Right renal cortex interstitium (tissue), 3 donors: ENCODE measurements around the gene RAI2. TPM values are rescaled to one million over a fixed set of nuclear protein-coding genes. Genes with fewer than 3 reads are reported as not detected.

Experiments used
- DNase-seq, 3 donors: peaks; one replicate each; pipeline ENCODE4 v3.0.0-alpha.2; 2013; ENCODE audit warnings: low read depth in 3 of 3, low spot score in 2 of 3
- polyA plus RNA-seq, 3 donors: library from polyadenylated mRNA; unstranded; fragments of 120-200 nt; gene quantifications; one replicate each; pipeline ENCODE4 v1.2.1, GENCODE V29; 2013; ENCODE audit not compliant: insufficient read length in 3 of 3

The RAI2 gene
- polyA plus RNA-seq, 3 donors = 11.5 to 13.0 (median 11.8) TPM

DNA sequence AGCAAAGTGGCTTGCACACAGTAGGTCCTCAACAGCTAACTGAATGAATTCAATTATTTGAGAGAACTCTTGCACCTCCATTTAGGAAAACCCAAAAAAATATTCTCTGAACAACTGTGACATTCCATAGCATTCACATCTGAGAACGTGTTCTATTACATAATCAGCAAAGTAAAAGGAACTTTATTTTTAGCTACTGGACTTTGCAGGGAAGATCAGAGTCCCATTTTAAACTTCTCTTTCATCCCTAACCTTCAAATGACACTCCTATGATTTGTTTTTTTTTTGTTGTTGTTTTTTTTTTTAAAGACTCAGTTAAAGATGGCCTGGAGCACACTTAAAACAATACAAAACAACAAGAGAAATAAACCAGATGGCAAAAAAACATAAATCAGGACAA, 30.9 kb downstream of the RAI2 start:
- no peak for DNase-seq

- no peak for DNase-seq
These were observed 31.5 kb downstream of the RAI2 start for GRCh38 chrX:17829566-17829965.

DNA sequence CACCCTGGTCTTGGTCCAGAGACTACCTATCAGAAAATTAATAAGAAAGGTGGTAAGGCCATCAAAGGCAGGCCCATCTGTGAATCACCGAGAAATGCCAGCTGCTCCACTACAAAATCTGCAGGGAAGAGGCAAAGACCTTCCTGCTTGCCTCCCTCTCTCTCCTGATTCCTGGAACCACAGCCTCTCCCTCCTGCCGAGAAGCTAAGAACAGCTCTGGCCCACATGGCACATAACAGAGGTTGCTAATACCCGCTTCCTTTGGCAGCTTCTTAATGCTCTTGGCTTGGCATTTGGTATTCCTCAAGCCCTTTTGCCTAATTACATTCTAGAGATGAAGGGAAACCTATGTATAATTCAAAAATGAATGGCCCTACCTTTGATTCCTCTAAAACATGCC, 32.9 kb downstream of the RAI2 start:
- DNase-seq = no peak

DNA sequence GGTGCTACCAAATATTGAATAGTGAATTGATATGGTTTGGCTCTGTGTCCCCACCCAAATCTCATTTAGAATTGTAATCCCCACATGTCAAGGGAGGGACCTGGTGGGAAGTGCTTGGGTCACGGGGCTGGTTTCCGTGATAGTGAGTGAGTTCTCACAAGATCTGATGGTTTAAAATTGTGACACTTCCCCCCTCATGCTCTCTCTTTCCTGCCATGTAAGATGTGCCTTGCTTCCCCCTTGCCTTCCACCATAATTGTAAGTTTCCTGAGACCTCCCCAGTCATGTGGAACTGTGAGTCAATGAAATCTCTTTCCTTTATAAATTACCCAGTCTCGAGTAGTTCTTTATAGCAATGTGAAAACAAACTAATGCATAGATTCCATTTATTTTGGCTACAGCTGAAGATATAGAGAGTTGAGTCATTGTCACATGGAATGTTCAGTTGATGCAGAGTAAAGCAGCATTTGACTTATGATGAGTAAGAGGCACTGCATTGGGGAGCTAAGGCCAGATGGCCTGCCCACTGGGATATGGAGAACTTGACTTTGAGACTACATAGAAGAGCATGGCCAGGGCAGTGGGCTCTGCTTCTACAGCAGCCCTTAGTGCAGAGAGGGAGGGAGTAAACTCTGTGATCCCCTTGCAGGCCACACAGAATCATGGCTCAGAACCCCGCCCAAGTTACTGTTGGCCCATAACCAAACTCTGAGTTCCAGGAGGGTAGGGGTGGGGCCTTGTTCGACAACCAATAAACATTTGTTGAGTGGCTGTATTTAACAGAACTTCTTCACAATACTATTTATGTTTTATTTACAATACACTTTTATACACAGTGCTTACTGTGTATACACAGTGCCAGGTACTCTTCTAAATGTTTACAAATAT, 34.2 kb downstream of the RAI2 start:
- DNase-seq = no peak

DNA sequence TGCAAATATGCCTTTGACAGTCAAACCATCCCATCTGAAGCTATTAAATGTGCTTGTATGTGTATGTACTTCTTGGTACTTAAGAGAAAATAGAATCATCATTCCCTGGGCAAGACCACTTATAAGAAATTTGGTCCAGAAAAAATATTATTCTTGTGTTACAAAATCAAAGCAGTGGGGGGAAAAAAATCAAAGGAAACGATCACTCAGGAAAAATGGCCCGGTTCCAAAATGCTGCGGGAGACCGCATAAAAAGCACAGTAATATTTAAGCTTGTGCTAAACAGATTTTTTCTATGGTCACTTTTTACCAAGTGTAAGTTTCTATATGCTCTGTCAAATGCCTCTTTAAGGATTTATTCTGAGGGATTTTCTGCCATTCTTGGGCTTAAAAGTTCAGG, 36.1 kb downstream of the RAI2 start:
- no peak for DNase-seq

- DNase-seq = no peak
These were observed 38.7 kb downstream of the RAI2 start for GRCh38 chrX:17822351-17822750.

GRCh38 chrX:17820100-17820499, 41.0 kb downstream of the RAI2 start:
- DNase-seq = no peak

DNA sequence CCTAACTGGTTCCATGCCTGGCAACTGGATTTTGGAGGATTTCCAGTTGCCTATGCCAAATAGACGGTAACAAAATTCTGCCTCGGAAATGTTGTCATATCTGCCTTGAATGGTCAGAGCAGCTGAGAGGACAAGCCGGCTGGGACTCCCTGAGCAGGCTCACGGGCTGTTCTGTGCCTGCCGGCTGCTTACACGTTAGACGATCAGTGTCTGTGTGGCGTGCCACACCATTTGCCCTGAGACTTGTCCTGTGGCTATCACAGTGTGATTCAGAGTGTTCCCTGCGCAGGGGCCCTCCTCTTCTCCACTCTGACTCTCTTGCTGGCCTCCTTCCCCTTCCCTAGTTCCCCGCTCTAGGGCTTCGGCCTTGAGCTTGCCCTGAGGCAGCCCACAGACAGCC, 42.4 kb downstream of the RAI2 start:
- no peak for DNase-seq

GRCh38 chrX:17817251-17817650, 43.8 kb downstream of the RAI2 start:
- DNase-seq = no peak

DNA sequence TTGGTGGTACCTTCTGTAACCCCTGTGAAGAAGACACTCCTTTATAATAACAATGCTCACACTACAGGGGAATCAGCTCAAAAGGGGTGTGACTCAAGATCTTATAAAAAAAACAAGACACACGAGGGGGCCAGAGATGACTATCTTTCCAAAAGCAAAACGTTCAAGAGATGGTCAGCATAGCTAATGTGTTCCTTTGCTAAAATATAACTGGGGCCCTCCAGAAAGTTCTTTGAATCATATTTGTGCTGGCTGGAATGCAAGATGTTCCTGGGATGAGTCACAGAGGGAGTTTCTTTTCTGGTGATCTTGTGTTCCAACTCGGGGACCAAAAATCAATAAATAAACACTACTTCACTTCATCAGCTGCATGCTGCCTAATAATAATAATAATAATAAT, 46.5 kb downstream of the RAI2 start:
- DNase-seq = no peak

DNA sequence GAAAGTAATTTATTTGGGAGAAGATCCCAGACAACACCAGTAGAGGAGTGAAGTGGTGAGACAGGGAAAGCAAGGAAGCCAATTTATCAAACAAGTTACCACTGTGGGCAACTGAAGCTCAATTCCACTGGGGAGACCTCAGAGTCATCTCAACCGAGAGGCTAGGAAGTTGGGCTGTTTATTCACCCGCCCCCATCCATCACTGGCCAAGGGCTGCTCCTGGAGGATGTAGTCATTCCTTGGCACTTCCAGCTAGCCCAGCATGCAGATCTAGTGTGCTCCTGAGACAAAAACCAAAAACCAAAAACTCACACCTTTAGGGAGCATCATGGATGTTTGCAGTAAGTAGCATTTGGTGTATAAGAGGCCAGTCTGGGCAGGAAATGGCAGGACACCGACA, 47.0 kb downstream of the RAI2 start:
- no peak for DNase-seq

GRCh38 chrX:17813277-17813676, 47.8 kb downstream of the RAI2 start:
- no peak for DNase-seq

DNA sequence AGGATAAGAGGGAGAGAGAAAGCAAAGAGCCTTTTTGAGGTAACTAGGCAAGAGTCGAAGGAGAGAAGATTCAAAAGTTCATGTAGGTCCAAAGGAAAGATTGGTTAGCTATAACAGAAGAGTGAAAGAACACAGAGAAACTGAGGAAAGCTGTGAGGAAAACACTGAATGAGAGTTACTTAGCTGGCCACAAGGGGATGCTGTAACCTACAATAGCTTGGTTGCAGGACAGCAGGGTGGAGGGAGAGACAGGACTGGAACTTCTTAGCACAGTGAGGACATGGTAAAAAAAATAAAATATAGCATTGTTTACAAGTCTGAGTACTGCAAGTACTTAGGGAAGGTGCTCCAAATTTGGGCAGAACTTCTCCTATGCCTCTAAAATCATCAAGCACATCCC, 48.3 kb downstream of the RAI2 start:
- DNase-seq = no peak

DNA sequence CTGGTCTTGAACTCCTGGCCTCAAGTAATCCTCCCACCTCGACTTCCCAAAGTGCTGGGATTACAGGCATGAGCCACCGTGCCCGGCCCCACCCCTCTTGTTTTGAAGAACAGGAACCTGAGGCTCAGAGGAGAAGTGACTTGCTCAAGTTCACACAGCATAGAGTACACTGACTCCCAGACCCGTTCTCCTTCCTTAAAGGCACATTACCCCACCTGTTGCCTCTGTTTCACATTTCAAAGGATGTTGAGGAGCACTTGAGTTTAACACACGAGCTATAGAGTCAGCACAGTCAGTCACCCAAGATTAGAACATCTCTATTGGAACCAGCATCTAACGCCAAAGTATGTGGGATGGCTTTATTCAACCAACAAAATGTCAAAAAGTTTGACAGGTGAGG, 51.1 kb downstream of the RAI2 start:
- no peak for DNase-seq

- no peak for DNase-seq
These were observed 51.8 kb downstream of the RAI2 start for GRCh38 chrX:17809273-17809672.

DNA sequence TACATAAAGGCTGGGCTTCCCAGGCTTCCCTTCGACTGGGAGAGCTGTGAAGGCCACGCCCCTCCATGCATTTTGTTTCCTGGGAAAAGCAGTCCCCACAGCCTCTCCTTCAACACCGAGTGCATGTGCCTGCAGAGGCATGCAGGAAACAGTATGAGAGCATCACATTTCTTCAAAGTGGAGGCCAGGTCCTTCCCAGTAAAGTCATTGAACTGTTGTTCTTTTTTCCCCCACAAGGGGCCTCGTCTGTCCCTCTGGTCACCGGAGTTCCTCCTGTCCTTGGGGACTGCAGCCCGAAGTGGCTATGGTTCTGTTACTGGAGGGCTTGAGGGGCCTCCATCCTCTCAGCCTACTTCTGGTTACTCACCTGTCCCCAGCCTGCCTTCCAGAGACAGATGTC, 56.0 kb downstream of the RAI2 start:
- DNase-seq = no peak

DNA sequence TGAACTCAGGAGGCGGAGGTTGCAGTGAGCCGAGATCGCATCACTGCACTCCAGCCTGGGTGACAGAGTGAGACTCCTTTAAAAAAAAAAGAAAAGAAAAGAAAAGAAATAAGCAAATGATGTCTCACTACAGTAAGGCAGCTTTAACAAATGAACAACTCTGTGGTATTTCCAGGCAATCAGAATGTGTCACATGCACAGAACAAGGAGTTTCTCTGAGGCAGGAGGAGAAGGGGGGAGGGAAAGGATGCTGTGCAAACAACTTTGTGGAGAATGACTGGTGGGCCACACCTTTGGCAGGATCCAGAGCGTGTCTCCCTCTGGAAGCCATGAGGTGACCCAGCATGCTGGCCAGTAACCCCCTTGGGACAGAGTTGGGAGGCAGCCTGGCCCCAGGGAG, 57.6 kb downstream of the RAI2 start:
- no peak for DNase-seq

DNA sequence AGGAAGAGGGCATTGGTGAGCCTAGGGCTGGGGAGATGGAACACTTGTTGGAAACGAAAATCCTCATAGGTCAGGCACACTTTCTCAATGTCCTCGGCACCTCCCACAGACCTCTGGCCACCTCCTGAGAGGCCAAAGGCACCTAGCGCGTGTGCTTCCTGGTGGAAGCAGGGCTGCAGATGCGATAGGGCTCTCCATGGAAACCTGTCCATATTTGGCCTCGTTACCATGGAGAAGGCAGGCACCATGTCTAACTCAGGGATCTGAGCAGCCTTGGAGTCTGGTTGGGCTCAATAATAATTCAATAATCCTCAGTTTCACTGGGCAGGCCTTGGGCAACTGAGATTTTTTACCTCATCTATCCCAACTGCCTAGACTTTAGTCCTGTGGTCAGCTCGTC, 58.3 kb downstream of the RAI2 start:
- no peak for DNase-seq

DNA sequence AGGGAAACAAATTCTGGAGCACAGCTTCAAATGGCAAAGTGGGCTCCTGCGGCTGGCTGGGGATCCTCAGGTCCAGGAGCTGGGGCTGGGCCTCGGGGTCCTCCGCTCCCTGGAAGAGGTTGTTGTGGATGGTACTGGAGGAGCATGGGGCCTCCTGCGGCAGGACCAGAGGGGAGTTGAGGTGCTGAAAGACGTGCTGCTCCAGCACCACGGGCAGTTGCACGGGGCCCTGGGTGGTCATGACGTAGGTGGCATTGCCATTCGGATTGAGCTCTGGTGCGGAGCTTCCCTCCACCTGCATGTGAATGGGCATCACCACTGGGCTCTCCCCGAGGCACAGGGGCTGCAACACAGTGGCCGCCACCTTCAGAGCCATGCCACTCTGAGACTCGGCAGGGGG, 59.7 kb downstream of the RAI2 start:
- DNase-seq = no peak

DNA sequence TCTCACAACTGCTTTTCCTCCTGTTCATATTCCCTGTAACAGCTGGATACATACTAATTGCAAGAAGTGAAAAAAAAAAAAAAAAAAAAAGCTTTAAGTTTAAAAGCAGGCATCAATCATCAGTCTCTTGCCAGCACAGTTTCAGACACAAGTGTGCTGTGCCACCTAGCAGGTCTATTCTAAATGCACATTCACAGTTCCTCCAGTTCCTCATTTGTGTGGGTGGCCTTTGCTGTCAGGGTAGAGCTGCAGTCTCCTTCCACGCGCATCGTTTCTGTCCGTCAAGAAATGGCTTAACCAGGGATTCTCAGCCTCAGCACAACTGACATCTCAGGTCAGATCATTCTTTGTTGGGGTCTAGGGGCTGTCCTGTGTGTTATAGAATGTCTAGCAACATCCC, 62.2 kb downstream of the RAI2 start:
- DNase-seq = no peak

GRCh38 chrX:17792826-17793225, 68.3 kb downstream of the RAI2 start:
- no peak for DNase-seq

DNA sequence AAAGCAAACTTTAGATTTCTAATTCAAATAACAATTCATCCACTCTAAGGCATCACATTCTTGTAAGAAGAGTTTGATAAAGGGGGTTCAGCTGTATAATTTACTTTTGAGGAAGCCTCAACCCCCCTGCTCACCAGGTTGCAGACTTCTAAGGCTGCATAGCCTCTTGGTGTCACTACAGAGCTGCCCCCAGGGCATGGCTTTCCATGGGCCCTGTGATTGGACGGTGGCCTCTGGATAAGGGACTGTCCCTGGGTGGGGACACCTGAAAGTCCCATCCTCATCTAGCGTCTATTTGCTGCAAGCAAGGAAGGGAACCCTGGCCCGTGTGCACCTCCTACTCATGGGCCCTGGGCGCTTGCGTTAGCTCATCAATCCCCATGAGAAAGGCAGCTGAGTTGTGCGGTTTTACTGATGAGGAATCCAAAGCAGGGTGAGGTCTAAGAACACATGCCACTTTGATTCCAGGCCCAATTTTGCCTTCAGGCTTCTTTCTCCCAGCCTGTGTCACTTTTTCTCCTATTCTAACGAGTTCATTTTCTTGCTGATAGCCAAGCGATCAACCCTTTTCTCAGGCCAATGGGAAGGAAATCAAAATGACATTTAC, 72.0 kb downstream of the RAI2 start:
- DNase-seq = no peak
